HepG2 (cell line): ENCODE data around the gene AMN. TPM values are rescaled to one million over a fixed set of nuclear protein-coding genes. Genes with fewer than 3 reads are reported as not detected.

Experiments used
- BCLAF1 ChIP-seq: fragments of 450-650 bp; IDR thresholded peaks from 2 replicates; pipeline ENCODE4 v1.6.1; 2017; ENCODE audit warnings: mild to moderate bottlenecking
- CC2D1A ChIP-seq: sonication (generic); formaldehyde crosslinking; IDR thresholded peaks from 2 replicates; pipeline ENCODE4 v1.8.1; 2023; ENCODE audit warnings: mild to moderate bottlenecking, missing genetic modification reagents
- CCAR2 ChIP-seq: fragments of 200-400 bp; formaldehyde crosslinking; optimal IDR thresholded peaks from 2 replicates; pipeline ENCODE3; 2018; ENCODE audit warnings: low read depth, mild to moderate bottlenecking, low read length, moderate library complexity
- ERF ChIP-seq: IDR thresholded peaks from 2 replicates; pipeline ENCODE4 v1.6.1; 2018; ENCODE audit warnings: missing biosample characterization, missing genetic modification reagents
- HNRNPLL ChIP-seq: fragments of 200-400 bp; formaldehyde crosslinking; IDR thresholded peaks from 2 replicates; pipeline ENCODE4 v1.6.1; 2017; ENCODE audit warnings: mild to moderate bottlenecking, low read depth, low read length; ENCODE audit not compliant: poor library complexity, severe bottlenecking
- KLF16 ChIP-seq, 2 experiments: sonication (generic) in 1 of 2; formaldehyde crosslinking in 1 of 2; IDR thresholded peaks; 2 replicates each; pipeline versions ENCODE4 v1.6.1 to v1.8.0; 2016 to 2023; ENCODE audit warnings: missing genetic modification reagents in 2 of 2, missing compliant biosample characterization in 1 of 2
- MED1 ChIP-seq: sonication (generic); formaldehyde crosslinking; IDR thresholded peaks from 2 replicates; pipeline ENCODE4 v1.4.0; 2020; ENCODE audit warnings: missing genetic modification reagents
- MEIS1 ChIP-seq: sonication (generic); formaldehyde crosslinking; IDR thresholded peaks from 2 replicates; pipeline ENCODE4 v1.9.0; 2021; ENCODE audit warnings: mild to moderate bottlenecking, missing genetic modification reagents, moderate library complexity, borderline replicate concordance
- MLX ChIP-seq: IDR thresholded peaks from 2 replicates; pipeline ENCODE4 v1.6.1; 2016
- NFATC3 ChIP-seq: sonication (generic); formaldehyde crosslinking; IDR thresholded peaks from 2 replicates; pipeline ENCODE4 v1.5.1; 2020; ENCODE audit warnings: mild to moderate bottlenecking, missing genetic modification reagents
- PHF8 ChIP-seq: sonication (generic); formaldehyde crosslinking; IDR thresholded peaks from 2 replicates; pipeline ENCODE4 v1.5.0; 2020; ENCODE audit warnings: missing genetic modification reagents
- POLR2A ChIP-seq, 2 experiments: IDR thresholded peaks; 2 replicates each; pipeline ENCODE4 v1.6.1; 2011; ENCODE audit warnings: low read depth in 2 of 2, low read length in 2 of 2, mild to moderate bottlenecking in 1 of 2, moderate library complexity in 1 of 2; ENCODE audit not compliant: insufficient read depth in 1 of 2
- RARA ChIP-seq: IDR thresholded peaks from 2 replicates; pipeline ENCODE4 v1.6.1; 2016; ENCODE audit warnings: missing genetic modification reagents, missing compliant biosample characterization
- SAP130 ChIP-seq: IDR thresholded peaks from 2 replicates; pipeline ENCODE4 v1.6.1; 2016; ENCODE audit warnings: low read depth
- SMC3 ChIP-seq: IDR thresholded peaks from 2 replicates; pipeline ENCODE4 v1.6.1; 2011; ENCODE audit warnings: low read length, improper control_type of control experiment
- SOX13 ChIP-seq, 3 experiments: fragments of 450-650 bp in 1 of 3; sonication (generic) in 1 of 3; formaldehyde crosslinking in 1 of 3; IDR thresholded peaks in 2 of 3; conservative IDR thresholded peaks in 1 of 3; 2 replicates each; pipeline versions ENCODE4 v1.5.0 to v1.6.1; 2016 to 2020; ENCODE audit warnings: antibody characterized with exemption in 1 of 3, mild to moderate bottlenecking in 1 of 3, missing compliant biosample characterization in 1 of 3, missing genetic modification reagents in 1 of 3, moderate library complexity in 1 of 3
- TOE1 ChIP-seq: sonication (generic); formaldehyde crosslinking; IDR thresholded peaks from 2 replicates; pipeline ENCODE4 v1.4.0; 2020; ENCODE audit warnings: mild to moderate bottlenecking, missing genetic modification reagents
- TSC22D2 ChIP-seq: sonication (generic); formaldehyde crosslinking; IDR thresholded peaks from 2 replicates; pipeline ENCODE4 v1.5.1; 2020; ENCODE audit warnings: missing genetic modification reagents, mild to moderate bottlenecking, borderline replicate concordance
- ZNF232 ChIP-seq: sonication (generic); formaldehyde crosslinking; IDR thresholded peaks from 2 replicates; pipeline ENCODE4 v1.4.0; 2020; ENCODE audit warnings: missing genetic modification reagents, borderline replicate concordance
- ZNF30 ChIP-seq: sonication (generic); formaldehyde crosslinking; IDR thresholded peaks from 2 replicates; pipeline ENCODE4 v1.5.0; 2020; ENCODE audit warnings: mild to moderate bottlenecking, missing genetic modification reagents
- ZNF724P ChIP-seq: sonication (generic); formaldehyde crosslinking; IDR thresholded peaks from 2 replicates; pipeline ENCODE4 v1.8.0; 2022; ENCODE audit warnings: missing genetic modification reagents, borderline replicate concordance
- ZNF790 ChIP-seq: sonication (generic); formaldehyde crosslinking; IDR thresholded peaks from 2 replicates; pipeline ENCODE4 v1.8.0; 2022; ENCODE audit warnings: missing genetic modification reagents, mild to moderate bottlenecking, borderline replicate concordance
- ZNF883 ChIP-seq: sonication (generic); formaldehyde crosslinking; IDR thresholded peaks from 2 replicates; pipeline ENCODE4 v1.5.1; 2020; ENCODE audit warnings: mild to moderate bottlenecking, missing genetic modification reagents; ENCODE audit errors: not compliant biosample characterization
- ZXDC ChIP-seq: sonication (generic); formaldehyde crosslinking; IDR thresholded peaks from 2 replicates; pipeline ENCODE4 v1.5.0; 2020; ENCODE audit warnings: mild to moderate bottlenecking, missing genetic modification reagents
- polyA plus RNA-seq, 8 experiments: library from polyadenylated mRNA; depleted of rRNA in 3 of 8; stranded (reverse) in 7 of 8; unstranded in 1 of 8; fragments of >200 nt; fragmentation: Illumina TruSeq in 4 of 8; extraction: Trizol in 4 of 8; gene quantifications; 2 replicates each; pipeline versions ENCODE4 v1.2.1 to v1.2.3, GENCODE V29; 2011 to 2016; ENCODE audit warnings: low read depth in 4 of 8, missing spikeins in 1 of 8, mixed read lengths in 1 of 8; ENCODE audit not compliant: insufficient read depth in 1 of 8
- total RNA-seq, 5 experiments: library from RNA; depleted of rRNA; stranded (reverse); fragments of >200 nt; fragmentation: Illumina TruSeq; extraction: Trizol; gene quantifications; 2 replicates each; pipeline ENCODE4 v1.2.3, GENCODE V29; 2016; ENCODE audit warnings: low read depth in 1 of 5

Gene AMN
- total and polyA plus RNA-seq, 2 of the 13 experiments (the other 11 are each of a cell fraction or from before 2014, with no cell fraction given), result 9.8 to 33.1 TPM

- TF ChIP-seq KLF16 (CRISPR knock-in tag; IDR thresholded peaks at IDR 0.05), result peak in 1 of 2 experiments; percentile 80; a peak in 2 of 4 replicates
- no peak for TF ChIP-seq CC2D1A
- peak; percentile 86 to 96 for TF ChIP-seq POLR2A (IDR thresholded peaks at IDR 0.05; ENCODE audit: insufficient read depth in 1 of 2, low read depth in 2 of 2, low read length in 2 of 2)
- TF ChIP-seq NFATC3 (CRISPR knock-in tag), result 0 out of 2 replicates have a peak, but pooled peaks have one; percentile 69
- peak; percentile 83; the same call in 1 of the 2 replicates for TF ChIP-seq ERF (CRISPR knock-in tag)
- peak; percentile 99 for TF ChIP-seq PHF8 (CRISPR knock-in tag)
- TF ChIP-seq TSC22D2, result peak; percentile 80; the same call in 1 of the 2 replicates
- TF ChIP-seq CCAR2, result no peak
- TF ChIP-seq ZNF790 (CRISPR knock-in tag), result no peak
- peak; percentile 64 for TF ChIP-seq HNRNPLL
- 0 out of 2 replicates have a peak, but pooled peaks have one; percentile 57 for TF ChIP-seq ZNF30 (CRISPR knock-in tag)
- 0 out of 2 replicates have a peak, but pooled peaks have one; percentile 47 for TF ChIP-seq ZNF232
- peak; percentile 82 for TF ChIP-seq ZNF883 (CRISPR knock-in tag)
- TF ChIP-seq SMC3, result no peak
- TF ChIP-seq MED1, result peak; percentile 74
- 0 out of 2 replicates have a peak, but pooled peaks have one; percentile 36 for TF ChIP-seq MEIS1 (CRISPR knock-in tag)
- TF ChIP-seq ZXDC (CRISPR knock-in tag), result peak; percentile 35; the same call in 1 of the 2 replicates
- peak; percentile 87 for TF ChIP-seq SAP130 (CRISPR knock-in tag)
- TF ChIP-seq MLX (CRISPR knock-in tag), result peak; percentile 85
- no peak; the same call in 1 of the 2 replicates for TF ChIP-seq ZNF724P (CRISPR knock-in tag)
- 0 out of 2 replicates have a peak, but pooled peaks have one; percentile 31 for TF ChIP-seq SOX13 (IDR thresholded peaks at IDR 0.05)
- 0 out of 4 replicates have a peak, but pooled peaks of 1 of the 2 experiments have one; percentile 45 for TF ChIP-seq SOX13 (CRISPR knock-in tag; conservative IDR thresholded peaks at IDR 0.05 in 1 of 2, IDR thresholded peaks at IDR 0.05 in 1 of 2)
- peak; percentile 88; the same call in 1 of the 2 replicates for TF ChIP-seq TOE1 (CRISPR knock-in tag)
- TF ChIP-seq RARA, result peak; percentile 50; the same call in 1 of the 2 replicates
- TF ChIP-seq BCLAF1, result no peak
These were observed at the start of gene AMN (continued) for GRCh38 chr14:102922490-102923200.
